DMS 273 treated with DMSO at 0.1 percent for 48 hours (cell line): ENCODE results near the gene IL11RA.

Source experiments
- DNase-seq: peaks from one replicate; lab custom pipeline; 2025; lab: John Stamatoyannopoulos, UW

IL11RA gene

DNA sequence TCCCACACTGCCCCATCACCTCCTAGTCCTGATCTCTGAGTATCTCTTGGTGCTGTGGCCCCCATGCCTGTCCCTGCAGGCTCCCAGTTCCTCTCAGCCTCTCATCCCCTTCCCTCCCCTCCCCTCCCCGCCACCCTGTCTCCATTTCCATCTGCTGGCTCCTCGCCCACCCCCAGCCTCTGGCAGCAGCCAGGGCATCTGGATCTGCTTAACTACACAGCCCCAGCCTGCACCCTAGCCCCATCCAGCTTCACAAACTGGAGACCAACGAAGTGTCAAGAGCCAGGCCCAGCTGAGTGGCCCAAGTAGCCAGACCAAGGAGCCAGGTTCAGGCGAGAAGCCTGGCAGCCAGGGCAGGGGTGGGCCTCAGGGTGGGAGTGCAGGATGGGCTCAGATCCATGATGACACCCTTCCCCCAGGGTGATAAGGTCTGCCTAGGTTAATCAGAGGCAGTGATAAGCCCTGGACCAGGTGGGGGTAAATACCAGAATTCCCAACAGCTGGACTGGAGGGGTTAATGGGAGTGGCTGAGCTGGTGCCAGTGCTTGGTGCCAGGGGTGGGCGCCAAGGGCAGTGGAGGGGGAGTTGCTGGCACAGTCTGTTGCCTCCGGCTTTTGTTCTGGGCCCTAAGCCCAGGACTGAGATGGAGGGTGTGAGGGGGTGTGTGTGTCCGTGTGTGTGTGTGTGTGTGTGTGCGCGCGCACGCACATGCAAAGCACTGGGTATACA lies 2.5 kb downstream of the IL11RA start:
- DNase-seq, result peak; percentile 88

DNA sequence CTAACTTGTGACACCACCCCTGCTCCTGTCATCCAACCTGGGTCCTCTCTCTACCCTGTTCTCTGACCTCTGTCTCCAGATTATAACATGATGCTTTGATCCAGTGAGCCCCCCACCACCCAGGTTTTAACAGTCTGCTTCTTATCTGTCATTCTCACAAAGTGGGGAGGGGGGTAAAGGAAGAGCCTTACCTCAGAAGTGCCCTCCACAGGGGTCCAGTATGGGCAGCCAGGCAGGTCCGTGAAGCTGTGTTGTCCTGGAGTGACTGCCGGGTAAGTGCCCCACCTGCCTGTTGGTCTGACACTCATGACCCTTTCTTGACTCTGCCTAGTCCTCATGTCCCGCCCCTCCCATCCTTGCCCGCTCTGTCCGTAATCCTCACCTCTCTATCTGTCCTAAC lies 3.4 kb downstream of the IL11RA start:
- no peak for DNase-seq

DNA sequence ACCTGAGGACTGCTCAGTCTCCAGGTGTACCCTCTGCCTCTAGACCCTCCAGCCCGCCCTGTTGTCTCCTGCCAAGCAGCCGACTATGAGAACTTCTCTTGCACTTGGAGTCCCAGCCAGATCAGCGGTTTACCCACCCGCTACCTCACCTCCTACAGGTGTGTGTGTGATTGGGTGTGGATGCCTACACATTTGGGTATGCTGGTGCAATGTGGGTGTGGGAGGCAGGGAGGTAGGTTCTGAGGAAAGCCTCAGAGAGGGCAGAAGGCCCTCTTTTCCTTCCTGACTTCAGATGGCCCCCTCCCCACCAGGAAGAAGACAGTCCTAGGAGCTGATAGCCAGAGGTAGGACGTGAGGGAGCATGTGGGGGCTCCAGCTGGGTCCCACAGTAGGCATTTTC lies 5.0 kb downstream of the IL11RA start:
- DNase-seq, result no peak

DNA sequence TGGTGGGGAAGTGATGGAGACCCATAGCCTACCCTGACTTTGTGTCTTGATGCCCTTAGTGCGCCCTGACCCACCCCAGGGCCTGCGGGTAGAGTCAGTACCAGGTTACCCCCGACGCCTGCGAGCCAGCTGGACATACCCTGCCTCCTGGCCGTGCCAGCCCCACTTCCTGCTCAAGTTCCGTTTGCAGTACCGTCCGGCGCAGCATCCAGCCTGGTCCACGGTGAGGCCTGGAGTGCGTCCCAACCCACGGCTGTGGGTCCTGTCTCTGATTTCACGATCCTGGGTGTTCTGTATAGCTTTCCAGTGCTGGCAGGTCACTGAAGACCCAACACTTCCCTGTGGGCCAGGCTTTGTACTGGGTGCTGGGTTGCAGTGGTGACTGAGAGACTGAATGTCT lies 6.5 kb downstream of the IL11RA start:
- DNase-seq, result no peak

DNA sequence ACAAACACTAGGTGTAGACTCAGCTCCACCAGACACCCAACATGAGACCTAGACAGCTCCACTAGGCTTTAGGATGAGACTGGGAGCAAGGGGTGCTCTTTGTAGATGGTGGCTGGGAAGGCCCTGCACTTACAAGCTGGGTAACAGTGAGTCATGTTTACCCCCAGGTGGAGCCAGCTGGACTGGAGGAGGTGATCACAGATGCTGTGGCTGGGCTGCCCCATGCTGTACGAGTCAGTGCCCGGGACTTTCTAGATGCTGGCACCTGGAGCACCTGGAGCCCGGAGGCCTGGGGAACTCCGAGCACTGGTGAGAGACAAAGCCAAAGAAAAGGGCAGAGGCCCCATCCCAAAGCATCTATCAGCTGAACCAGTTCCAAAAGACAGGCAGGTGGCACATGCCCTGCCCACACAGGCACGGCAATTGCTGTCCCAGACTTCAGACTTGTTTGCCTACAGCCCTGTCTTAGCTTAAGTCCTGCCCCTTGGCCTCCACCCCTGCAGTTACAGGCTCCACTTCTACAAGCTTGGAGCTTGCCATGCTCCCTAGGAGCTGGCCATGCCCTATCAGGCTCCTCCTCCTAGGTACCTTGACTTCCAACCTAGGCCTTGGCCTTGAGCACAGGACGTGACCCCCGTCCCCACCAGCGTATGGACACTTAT lies 7.7 kb downstream of the IL11RA start:
- DNase-seq, result peak; percentile 48

DNA sequence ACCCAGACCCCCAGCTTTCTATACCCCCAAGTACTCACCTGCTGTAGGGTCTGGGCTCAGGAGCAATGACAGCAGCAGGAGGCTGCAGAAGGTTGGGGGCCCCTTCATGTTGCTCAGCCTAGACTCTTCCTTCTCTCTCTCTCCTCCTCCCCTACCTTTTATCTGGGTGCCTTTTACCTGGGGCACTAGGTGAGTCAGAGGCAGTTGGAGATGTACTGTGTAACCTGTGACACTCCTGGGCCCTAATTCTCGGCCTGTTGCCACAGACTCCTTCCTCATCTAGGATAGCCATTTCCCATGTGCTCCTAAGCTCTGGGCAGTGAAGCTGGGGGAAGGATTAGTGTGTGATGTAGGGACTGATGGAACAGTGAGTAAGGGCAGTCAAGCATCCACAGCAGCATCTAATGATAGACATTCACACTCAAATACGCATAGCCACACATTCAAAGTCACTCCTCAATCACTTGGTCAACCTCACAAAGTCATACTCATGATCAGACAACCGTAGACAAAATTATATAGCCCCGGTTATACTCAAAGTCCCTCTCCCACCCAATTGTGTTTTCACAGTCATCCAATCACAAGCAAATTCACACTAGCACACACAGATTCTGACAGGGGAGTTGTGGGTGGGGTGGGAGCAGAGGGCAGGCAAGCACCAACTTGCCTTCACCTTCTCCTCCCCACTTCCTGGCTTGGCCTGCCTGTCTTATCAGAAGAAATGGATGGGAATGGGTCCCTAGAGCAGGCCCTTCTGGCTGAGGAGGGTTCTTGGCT lies 10.7 kb downstream of the IL11RA start, which contains the start of gene CCL27:
Gene CCL27 (minus strand): TSS at position 132 of the 777 bp plus-strand sequence. CDS start 24 bp downstream, at position 108.
- DNase-seq, result no peak

DNA sequence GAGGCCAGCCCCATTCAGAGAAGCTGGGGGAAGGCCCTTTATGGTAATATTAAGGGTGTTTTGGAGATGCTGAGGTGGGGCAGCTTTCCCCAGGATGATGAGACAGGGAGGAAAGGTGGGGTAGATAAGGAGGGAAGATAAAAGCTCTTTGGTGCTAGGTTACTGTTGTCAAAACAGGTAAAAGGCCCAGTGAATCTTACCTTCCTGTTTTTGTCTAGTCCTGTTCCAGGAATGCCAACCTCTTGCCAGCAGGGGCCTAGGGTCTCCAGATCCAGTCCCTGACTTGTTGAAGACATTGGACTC lies 11.3 kb downstream of the IL11RA start:
- no peak for DNase-seq

DNA sequence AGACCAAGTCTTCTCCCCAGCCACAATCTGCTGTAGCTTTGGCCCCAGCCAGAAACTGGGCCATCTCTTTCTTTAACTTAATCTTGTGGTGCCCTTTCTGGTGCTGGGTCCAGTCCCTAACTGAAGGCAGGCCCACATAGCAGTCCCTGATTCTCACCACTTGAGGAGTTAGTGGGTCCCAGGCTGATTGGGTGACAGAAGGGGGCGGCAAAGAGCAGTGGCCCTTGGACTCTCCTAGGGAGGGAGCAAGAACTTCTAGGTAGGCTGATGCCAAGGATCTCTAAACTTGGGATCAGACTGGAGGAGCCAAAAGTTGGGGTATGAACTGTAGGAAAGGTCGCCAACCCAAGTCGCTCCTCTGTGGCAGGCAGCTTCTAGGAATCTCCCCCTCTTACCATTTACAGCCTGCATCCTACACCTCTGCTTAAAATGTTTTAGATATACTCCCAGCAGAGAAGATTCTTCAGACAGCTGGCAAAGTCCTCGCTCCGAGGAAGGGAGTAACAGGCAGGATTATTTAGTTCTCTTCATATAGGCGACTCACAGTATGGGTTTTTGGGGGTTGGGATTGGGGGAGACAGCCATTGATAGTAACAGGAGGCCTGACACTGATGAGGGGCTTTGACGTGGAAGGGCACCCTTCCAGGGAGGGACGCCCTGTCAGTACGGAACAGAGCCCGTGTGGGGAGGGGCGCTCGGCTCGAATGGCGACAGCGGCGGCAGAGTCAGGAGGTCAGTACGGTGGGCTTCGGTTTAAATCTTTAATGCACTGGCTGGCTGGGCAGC lies 12.5 kb downstream of the IL11RA start:
- peak; percentile 45 for DNase-seq

DNA sequence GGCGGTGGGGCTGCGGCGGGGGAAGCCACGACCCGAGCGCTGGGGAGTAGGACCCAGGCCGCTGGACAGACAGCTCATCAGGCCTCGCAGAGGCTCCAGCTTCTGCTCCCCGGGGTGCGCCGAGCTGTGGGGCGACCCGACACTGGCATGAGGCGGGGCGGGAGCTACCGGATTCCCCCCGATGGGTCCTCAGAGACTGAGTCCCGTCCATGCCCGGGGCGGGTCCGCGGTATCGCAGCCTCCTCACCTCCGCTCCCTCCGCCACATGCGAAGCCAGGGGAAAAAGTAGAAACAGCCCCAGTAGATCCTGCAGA lies 13.0 kb downstream of the IL11RA start:
- no peak for DNase-seq

DNA sequence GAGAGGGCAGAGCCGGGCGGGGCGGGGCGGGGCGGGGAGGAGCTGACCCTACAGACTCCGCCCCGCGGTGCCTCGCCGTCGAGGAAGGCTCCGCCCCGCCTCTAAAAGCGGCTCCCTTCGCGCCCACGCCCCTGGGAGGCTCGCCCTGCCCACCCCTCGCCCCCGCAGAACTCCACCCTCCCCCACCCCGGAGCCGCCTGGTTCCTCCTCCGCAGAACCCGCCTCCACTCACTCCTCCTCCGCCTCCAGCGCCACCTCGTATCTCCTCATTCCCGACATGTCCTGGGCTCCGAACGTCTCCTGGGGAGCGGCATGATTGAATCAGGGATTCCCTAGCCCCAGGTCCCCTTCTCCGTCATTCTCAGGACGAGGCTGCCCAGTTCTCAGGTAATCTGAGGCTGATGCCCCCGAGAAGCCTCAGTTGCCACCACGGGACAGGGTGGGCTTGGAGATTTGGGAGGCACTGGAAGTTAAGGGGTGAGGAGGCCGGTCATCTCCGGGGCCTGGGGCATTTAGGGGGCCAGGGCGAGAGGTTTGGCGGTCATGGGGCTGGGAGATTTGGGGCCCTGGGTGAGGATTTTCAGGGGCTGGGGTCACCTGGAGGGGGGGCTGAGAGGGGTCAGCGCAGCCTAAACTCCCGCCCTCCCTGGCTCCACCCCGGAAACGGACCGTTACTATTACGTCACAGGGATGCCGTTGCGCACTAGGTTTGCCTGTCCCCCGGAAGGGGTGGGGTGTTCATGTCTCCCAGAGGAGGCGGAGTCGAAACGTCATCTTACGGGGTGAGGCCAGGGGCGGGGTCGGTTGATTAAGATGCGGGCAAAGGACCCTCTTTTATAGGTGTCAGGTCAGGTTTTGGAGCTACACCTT lies 13.6 kb downstream of the IL11RA start:
- DNase-seq, result peak; percentile 52

DNA sequence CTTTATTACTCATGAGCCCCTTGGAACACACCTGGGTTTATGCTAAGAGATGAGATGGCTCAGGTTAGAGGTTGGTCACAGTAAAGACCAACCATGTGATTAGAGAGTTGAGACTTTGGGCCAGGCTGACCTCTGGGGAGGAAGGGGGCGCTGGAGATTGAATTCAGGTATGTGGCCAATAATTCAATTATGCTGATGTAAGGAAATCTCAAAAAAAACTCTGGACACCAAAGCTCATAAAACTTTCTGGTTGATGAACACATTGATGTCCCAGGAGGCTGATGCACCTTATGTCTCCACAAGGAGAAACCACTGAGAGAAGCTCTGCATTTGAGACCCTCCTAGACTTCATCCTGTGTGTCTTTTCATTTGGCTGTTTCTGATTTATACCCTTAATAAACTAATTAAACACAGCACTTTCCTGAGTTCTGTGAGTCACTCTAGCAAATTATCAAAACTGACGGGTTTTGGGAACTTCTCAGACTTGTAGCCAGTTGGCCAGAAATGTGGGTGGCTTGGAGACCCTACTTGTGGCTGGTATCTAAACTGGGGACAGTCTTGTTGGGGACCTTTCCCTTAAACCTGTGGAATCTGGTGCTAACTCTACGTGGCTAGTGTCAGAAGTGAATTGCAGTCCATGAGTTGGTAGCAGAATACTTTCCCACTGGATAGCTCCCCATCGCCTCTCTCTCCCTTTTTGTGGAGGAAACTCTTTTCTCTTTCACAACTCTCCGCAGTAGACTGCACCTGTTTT lies 18.0 kb downstream of the IL11RA start:
- DNase-seq, result no peak

DNA sequence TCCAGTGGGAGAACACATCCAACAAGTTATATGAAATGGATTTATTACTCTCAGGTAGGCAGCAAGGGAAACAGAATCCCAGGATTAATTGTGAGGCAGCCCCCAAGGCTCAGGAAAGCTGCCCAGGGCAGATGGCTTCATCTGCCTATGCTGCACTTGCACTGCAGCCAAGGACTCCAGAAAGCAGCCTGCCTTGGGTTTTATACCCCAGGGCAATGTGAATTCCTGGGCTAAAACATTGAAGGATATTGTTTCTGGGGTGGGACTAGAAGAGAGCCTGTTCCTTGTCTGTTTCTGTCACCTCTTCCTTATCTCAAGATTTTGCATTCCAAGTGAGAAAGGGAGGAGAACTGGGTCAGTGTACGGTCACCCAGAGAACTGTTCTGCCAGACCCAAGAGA lies 19.3 kb downstream of the IL11RA start:
- DNase-seq, result no peak

DNA sequence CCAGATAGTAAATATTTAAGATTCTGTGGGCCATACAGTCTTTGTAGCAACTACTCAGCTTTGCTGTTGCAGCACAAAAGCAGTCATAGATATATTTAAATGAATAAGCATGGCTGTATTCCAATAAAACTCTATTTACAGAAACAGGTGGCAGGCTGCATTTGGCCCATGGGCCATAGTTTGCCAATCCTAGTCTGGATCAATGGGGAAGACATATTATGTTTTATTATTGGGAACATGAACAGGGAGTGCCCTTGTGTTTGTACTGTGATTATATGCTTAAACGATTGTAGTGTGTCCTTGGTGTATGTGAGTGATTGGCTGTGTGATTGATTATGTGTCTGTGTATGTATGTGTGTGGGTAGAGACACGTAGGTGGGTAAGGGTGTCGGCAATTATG lies 22.5 kb downstream of the IL11RA start:
- no peak for DNase-seq

DNA sequence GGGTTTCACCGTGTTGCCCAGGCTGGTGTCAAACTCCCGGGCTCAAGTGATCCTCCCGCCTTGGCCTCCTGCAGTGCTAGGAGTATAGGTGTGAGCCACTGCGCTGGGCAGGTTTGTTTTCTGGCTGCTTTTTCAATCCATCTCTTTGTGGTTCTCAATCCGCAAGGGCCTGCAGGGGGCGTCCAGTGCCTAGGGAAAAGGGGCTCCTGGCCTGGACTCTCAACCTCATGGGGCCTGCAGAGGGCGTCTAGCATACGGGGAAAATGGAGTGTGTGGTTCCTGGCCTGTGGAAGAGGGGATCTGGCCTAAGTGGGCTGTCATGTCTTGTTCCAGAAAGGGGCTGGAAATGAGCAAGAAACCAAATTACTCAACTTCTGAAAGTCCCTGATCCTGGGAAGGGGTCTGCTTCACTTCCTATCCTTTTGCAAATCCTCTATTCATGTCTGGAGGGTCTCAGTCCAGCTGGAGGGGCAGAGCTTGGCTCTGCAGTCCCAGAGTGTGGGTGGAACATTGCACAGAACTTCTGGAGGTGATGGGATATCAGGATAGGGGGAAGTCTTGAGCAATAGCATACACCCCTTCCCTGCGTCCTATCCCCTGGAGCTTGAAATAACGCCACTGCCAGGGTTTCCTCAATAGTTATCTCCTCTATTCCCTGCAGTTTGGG lies 23.2 kb downstream of the IL11RA start:
- DNase-seq, result peak; percentile 73

DNA sequence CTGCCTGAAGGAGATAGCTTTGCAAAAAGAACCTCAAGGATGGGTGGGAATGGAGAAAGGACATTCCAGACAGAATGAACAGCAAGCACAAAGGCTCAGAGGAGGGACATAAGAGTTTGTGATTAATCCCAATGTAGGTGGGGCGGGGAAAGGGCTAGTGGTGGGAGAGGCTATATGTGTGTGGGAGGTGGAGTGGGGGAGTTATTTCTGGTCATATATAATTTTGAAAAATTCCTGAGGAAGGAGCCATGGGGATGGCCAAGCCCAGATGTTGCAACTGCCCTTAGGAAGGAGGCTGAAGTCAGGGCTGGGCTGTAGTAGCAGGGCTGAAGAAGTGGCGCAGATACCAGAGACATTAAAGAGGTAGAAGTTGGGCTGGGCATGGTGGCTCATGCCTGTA lies 23.9 kb downstream of the IL11RA start:
- no peak for DNase-seq

DNA sequence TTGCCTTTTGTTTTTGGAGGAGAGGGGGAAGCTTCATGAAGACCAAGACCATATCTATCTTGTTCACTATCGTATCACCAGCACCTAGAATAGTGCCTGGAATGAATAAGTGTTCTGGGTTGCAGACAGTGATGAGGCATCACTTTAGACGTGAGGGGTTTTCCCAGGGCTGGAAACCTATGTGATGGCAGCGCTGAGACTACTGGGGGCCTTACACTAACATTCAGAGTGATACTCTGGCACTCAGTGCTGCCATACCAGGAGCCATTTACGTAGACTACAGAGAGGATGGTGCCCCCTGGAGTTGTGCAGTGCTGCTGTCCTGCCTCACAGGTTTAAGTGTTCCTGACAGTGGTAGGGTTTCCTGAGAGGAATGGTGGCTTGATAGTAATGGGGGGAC lies 32.2 kb downstream of the IL11RA start:
- no peak for DNase-seq

DNA sequence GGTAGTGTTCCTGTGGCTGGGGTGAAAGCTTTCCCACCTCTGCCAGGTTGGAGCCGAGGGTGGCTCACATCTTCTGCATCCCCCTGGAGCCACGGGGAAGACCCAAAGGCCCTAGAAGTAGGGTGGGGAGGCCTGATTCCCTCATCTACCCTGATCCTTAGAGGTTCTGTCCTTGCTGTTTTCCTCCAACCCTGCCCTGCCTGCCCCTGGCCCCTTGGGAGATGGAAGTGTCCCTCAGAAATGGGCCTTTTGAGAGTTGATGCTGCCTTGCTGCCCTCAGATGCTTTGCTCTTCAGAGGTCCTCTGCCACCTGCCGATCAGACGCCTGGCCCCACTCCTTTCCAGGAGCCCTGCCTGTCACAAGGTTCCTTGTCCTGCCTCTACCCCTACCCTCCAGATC lies 32.8 kb downstream of the IL11RA start:
- no peak for DNase-seq

DNA sequence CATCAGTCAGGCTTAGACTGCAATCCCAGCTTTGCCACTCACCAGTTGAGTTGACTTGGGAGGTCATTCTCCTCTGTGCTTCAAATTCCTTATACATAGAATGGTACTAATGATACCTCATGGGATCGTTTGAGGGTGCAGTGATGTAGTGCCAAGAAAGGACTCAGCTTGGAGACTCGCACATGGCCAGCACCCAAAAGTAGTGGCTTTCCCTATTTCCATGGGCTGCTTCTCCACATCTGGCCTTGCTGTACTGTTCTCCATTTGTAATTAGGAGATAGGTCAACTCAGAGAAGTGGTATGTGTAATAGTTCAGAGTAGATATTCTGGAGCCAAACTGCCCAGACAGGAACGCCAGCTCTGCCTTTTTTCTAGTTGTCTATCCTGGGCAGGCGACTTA lies 33.6 kb downstream of the IL11RA start:
- no peak for DNase-seq

DNA sequence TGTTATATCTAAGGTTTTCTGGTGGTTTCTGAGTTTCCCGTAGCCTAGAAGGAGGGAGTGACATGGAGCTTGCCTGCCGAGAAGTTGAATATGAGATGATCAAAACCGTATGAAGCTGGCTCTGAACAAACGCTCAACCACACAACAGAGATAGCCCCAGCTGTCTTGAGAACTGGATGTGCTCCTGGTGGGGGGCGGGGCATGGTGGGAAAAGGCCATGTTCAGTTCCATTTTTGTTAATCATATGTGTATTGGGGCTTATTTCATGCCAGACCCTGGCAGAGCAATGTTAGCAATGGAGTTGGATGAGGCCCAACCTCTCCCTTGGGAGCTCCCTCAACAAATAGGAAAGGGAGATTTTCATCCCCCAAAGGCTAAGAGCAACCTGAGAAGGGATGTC lies 34.2 kb downstream of the IL11RA start:
- DNase-seq, result no peak

DNA sequence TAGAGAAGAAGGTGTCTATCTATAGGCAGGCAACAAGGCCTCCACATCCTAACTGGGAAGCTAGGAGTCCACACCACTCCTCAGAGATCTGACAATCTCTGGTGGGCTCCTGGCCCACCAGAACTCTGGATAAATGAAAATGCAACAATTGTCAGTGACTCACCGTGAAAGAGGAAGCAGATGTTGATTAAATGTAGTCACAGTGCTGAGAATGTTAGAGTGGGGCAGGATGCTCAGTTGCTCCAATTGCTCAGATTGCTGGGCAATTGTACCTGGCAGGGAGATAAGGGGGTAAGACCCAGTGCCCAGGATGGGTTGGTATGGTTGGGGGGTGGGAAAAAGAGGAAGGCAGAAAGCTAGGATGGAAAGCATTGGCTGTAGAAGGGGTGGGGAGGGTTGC lies 34.7 kb downstream of the IL11RA start:
- no peak for DNase-seq
